ENCODE results near the gene SETDB2. TPM values are rescaled to one million over a fixed set of nuclear protein-coding genes. Genes with fewer than 3 reads are reported as not detected.

The SETDB2 gene
- total RNA-seq, 1 donor from 2014 or later = 8.6 TPM

DNA sequence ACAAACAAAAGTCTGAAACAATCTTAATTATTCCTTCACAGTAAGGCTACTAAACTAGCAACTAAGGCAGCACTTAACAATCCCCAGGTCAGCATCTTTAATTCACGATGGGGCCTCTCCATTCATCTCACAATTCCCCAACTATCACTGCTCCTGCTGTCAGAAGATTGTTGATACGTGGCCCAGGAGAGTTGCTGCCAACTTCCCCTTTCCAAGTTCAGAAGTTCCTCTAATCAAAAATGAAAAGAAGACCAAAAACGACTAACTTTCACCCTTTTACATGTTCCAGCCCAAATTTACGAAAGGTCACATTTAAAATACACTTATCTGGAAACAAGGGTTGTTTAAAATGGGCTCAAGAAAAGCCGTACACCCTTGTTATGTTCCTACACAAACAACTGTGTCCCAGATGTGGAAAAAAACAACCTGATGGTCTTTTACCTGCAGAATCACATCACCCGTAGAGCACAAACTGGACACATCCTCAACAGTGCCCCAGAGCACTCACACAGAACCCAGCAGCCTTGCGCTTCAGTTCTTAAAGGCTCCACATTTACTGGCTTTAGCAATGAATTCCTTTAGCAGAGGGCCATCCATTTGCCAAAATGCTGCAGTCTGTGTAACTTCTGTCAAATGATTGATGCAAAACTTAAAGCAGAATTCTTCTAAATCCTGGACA, 89.7 kb downstream of the SETDB2 start:
- H3K27ac ChIP-seq = no peak overlapping the region
- no peak overlapping the region for H3K4me3 ChIP-seq
- H3K27me3 ChIP-seq = no peaks in the 10 kb centered on the region
- TF ChIP-seq, protein P1, sequence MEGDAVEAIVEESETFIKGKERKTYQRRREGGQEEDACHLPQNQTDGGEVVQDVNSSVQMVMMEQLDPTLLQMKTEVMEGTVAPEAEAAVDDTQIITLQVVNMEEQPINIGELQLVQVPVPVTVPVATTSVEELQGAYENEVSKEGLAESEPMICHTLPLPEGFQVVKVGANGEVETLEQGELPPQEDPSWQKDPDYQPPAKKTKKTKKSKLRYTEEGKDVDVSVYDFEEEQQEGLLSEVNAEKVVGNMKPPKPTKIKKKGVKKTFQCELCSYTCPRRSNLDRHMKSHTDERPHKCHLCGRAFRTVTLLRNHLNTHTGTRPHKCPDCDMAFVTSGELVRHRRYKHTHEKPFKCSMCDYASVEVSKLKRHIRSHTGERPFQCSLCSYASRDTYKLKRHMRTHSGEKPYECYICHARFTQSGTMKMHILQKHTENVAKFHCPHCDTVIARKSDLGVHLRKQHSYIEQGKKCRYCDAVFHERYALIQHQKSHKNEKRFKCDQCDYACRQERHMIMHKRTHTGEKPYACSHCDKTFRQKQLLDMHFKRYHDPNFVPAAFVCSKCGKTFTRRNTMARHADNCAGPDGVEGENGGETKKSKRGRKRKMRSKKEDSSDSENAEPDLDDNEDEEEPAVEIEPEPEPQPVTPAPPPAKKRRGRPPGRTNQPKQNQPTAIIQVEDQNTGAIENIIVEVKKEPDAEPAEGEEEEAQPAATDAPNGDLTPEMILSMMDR (IDR thresholded peaks at IDR 0.05) = no peak
- TF ChIP-seq POLR2A (IDR thresholded peaks at IDR 0.05) (no peak), POLR2AphosphoS5 (IDR thresholded peaks at IDR 0.05; ENCODE audit: insufficient read depth in 1 of 2, low read depth in 1 of 2) (no peak)
- H3K9me3 ChIP-seq = no peaks in the 10 kb centered on the region
- H3K36me3 ChIP-seq = peaks cover 0 to 9% of the 10 kb centered on the region in 2 donors
- intact Hi-C loops (cut with DNase I) = no loop called here
- no peak for DNase-seq (ENCODE audit: extremely low spot score in 2 of 2)
- no peaks in the 10 kb centered on the region for H3K4me1 ChIP-seq

DNA sequence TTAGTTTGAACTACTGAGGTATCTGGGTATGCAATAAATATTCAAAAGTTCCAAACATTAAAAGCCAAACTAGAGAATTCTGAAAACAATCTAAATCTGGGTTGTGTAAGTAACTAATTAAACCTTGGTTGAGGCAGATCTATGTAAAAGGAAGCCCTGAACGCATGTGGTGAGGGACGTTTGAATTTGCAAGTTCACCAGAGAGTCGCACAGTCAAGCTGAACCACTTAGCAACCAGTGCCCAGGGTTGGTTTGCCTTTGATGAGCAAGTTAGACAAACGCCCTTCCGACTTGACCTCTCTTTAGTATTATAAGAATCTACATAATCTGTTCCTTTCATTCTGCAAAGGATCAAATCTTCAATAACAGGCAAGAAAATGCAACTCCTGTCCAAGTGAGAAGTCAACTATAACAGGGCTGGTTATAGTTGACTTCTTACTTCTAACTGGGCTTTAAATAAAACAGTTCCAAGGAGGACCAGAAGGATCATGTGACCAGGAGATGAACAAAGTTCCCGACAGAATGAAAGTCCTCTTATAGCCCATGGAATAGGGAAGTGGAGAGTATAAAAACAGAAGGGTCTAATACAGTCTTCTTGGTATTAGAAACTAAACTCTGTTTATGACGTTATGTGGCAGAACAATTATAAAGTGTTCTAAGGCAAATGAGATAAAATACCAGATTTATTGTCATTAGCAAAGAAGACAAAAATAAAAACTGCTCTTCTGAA, 92.2 kb downstream of the SETDB2 start:
- no peak for DNase-seq (ENCODE audit: extremely low spot score in 2 of 2)
- H3K9me3 ChIP-seq = no peaks in the 10 kb centered on the region
- TF ChIP-seq, protein P1 (IDR thresholded peaks at IDR 0.05) = no peak
- TF ChIP-seq POLR2AphosphoS5 (IDR thresholded peaks at IDR 0.05; ENCODE audit: insufficient read depth in 1 of 2, low read depth in 1 of 2) (no peak), POLR2A (IDR thresholded peaks at IDR 0.05) (no peak)
- H3K36me3 ChIP-seq = peaks cover 0 to 20% of the 10 kb centered on the region in 2 donors
- H3K27ac ChIP-seq = no peak overlapping the region
- intact Hi-C loops (cut with DNase I) = no loop called here
- H3K4me3 ChIP-seq = no peak overlapping the region
- no peaks in the 10 kb centered on the region for H3K4me1 ChIP-seq
- no peaks in the 10 kb centered on the region for H3K27me3 ChIP-seq

DNA sequence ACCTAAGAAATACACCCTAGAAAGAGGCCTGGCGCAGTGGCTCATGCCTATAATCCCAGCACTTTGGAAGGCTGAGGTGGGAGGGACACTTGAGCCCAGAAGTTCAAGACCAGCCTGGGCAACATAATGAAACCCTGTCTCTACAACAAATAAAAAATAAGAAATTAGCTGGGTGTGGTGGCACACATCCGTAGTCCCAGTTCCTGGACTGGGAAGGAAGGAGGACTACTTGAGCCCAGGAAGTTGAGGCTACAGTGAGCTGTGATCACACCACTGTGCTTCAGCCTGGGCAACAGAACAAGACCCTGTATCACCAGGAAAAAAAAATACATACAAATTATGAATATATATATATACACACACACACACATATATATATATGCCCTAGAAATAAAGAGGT, 94.3 kb downstream of the SETDB2 start:
- Histone ChIP-seq H3K9me3 (no peaks in the 10 kb centered on the region), H3K27ac (no peak overlapping the region), H3K27me3 (no peaks in the 10 kb centered on the region), H3K4me3 (no peak overlapping the region), H3K36me3 (peaks cover 0 to 20% of the 10 kb centered on the region in 2 donors), H3K4me1 (no peaks in the 10 kb centered on the region)
- DNase-seq (ENCODE audit: extremely low spot score in 2 of 2) = no peak
- no peak for TF ChIP-seq POLR2A (IDR thresholded peaks at IDR 0.05)
- TF ChIP-seq, protein P1 (IDR thresholded peaks at IDR 0.05) = no peak
- intact Hi-C loops (cut with DNase I) = no loop called here

DNA sequence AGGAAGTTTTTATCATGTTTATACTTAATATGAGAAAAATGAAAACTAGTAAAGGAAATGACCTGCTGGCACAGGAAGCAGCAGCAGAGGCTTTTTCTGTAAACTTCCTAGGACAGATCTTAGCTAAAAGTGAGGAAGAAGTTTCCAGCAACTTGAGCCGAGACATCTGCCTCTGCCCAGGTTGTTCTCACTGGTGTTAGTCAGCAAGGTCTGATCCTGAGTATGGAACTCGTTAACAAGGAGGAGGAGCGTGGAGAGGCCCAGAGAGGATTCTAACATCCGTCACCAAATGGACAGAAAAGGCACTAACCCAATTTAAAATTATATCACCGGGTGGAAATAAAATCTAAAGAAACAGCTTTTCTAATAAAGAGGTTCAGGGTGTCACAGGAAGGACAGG, 95.2 kb downstream of the SETDB2 start:
- no peak for DNase-seq (ENCODE audit: extremely low spot score in 2 of 2)
- H3K27ac ChIP-seq = no peak overlapping the region
- intact Hi-C loops (cut with DNase I) = no loop called here

More for the DNA sequence above, 95.2 kb downstream of the SETDB2 start:
- Histone ChIP-seq H3K27me3 (no peaks in the 10 kb centered on the region), H3K4me1 (no peaks in the 10 kb centered on the region), H3K36me3 (peaks cover 0 to 14% of the 10 kb centered on the region in 2 donors), H3K9me3 (no peaks in the 10 kb centered on the region), H3K4me3 (no peak overlapping the region)
- TF ChIP-seq POLR2A (IDR thresholded peaks at IDR 0.05) = no peak
- TF ChIP-seq, protein P1 (IDR thresholded peaks at IDR 0.05) = no peak
- no peak for TF ChIP-seq POLR2AphosphoS5 (IDR thresholded peaks at IDR 0.05; ENCODE audit: insufficient read depth in 1 of 2, low read depth in 1 of 2)

All from vagina (tissue), 2 donors.